ENCODE results near the gene TSPEAR.

Gene TSPEAR

DNA sequence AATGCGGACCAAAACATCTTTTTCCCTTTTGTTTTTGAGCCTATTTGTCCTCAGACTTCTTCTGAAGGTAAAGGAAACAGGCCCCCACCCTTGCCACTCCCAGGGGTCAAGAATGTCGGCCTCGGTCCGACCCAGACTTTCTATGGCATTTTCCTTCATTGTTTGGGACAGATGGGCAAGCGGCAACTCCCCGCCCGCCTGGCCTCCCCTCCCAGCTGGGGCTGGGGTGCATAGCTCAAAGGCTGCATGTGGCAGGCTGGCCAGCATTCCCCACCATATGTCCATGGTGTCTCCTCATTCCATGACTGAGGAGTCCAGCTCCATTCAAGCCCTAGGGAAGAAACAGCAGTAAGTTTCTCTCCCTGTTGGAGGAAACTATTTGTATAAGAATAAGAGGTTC is 29.4 kb upstream of the TSPEAR start:
- DNase-seq (ENCODE audit: low read depth in 2 of 2) = no peak

DNA sequence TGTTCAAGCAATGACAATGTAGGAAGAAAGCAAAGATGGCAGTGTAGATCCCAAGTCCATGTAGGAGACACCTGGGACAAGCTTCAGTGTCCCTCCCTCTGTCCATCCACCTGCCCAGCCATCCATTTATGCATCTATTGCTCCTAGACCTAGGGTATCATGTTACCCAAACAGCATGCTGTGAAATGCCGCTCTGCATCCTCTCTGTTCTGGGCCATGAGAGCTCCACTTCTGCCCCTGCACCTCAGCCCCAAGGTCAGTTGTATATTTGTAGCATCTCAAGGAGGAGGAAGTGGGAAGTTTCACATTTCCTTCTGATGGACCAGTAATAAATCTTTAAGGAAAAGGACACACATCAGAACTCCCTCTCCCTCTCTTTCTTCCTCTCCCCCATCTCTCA is 27.9 kb upstream of the TSPEAR start:
- no peak for DNase-seq (ENCODE audit: low read depth in 2 of 2)

DNA sequence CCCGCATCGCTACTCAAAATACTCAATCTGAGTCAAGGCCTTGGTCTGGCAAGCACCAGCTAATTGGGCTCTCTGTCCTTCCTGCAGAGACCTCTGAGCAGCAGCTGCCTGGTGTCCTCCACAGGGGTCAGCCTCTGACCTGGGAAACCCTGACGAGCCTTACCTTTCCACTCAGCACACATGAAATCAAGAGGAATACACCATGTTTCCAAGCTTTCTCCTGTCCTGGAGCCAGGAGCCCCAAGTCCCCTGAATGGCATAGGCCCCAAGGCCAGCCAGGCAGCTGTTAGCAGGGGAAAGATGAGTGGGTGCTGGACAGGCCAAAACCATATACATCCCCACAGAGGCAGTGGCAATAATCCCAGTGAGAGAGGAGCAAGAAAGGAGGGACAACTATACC is 27.2 kb upstream of the TSPEAR start:
- no peak for DNase-seq (ENCODE audit: low read depth in 2 of 2)

DNA sequence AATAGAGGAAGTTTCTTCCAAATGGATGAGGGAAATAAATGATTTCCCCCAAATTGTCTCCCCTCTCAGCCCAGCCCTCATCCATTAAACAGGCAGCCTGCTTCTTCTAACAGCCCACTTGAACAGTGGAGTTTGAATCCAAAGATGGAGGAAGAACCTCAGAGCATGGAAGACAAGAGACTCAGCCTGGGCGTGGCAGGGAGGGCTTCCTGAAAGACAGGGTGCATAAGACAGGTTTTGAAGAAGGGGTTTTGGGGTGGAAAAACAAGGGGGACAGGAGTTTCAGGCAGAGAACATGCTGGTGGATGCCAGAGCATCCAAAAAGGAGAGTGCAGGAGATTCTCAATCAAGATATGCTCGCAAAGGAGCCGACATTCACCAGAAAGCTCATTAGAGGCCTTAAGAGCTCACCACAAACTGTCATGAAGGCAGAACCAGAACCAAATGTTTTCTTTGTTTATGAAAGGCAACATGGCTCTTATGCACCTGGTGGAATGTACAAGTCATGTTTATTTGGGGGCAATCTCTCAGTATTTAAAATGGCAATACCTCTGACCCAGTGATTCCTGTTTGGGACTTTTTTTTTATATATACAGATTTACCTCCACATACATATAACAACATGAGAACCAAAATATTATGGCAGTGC is 26.5 kb upstream of the TSPEAR start:
- DNase-seq (ENCODE audit: low read depth in 2 of 2) = no peak

DNA sequence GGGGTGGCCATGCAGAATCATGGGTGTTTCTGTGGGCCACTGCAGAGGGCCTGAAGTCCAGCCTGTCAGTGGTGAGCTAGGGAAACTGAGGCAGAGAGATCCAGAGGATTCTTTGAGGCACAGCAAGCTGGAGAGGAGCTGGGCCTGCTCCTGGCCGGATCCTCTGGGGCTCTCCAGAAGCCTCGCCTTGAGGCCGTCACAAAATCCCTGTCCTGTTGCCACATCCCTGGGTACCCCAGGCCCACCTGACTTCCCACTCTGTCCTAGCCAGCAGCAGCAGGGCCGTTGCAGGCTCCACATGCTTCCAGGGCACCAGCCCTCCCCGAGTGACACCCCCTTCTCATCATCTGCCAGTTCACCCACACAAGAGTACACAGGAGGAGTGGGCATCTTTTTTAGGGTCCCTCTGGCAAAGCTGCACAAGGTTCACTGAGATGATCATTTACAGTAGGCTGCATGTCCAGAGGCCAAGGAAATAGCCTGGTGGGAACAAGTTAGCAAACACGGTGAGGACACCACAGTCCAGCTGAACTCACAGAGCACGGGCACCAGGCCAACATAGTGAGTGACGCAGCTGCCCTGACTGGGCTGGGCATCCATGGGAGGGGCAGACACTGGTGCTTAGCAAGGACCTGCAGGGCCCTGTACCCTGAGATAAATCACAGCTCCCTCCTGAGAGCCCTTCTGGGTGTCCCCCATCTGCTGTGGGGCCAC is 25.1 kb upstream of the TSPEAR start:
- no peak for DNase-seq (ENCODE audit: low read depth in 2 of 2)

DNA sequence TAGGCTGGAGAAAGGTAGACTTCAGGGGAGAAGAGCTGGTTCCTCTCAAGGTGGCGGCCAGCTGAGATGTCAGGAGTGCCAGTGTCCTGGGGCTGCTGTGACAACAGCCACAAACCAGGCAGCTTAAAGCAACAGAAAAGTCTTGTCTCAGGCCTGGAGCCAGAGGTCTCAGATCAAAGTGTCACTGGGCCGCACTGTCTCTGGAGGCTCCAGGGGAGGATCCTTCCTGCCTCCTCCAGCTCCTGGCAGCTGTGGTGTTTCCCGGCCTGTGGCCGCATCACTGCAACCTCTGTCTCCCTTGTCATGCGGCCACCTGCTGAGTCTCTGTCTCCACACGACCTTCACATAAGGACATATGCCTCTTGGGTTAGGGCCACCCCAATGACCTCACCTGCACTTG is 24.4 kb upstream of the TSPEAR start:
- no peak for DNase-seq (ENCODE audit: low read depth in 2 of 2)

DNA sequence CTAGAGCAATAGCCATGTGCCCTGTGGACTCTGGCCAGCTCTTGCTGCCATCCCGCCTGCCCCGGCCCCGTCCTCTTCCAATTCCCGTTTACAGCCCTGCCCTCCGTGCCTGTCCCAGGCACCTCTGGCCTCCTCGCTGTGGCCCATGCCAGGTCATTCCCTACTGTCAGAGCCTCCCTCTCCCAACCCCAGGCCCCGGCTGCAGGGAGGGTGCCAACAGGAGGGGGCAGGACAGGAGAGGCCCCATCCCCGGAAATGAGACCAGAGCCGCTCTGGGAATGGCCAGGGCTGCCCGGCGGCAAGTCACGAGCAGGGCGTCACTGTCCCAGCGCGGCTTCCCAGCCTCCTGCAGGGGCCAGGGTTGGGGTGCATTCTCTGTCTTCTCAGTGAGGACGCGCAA is 23.5 kb upstream of the TSPEAR start:
- no peak for DNase-seq (ENCODE audit: low read depth in 2 of 2)

DNA sequence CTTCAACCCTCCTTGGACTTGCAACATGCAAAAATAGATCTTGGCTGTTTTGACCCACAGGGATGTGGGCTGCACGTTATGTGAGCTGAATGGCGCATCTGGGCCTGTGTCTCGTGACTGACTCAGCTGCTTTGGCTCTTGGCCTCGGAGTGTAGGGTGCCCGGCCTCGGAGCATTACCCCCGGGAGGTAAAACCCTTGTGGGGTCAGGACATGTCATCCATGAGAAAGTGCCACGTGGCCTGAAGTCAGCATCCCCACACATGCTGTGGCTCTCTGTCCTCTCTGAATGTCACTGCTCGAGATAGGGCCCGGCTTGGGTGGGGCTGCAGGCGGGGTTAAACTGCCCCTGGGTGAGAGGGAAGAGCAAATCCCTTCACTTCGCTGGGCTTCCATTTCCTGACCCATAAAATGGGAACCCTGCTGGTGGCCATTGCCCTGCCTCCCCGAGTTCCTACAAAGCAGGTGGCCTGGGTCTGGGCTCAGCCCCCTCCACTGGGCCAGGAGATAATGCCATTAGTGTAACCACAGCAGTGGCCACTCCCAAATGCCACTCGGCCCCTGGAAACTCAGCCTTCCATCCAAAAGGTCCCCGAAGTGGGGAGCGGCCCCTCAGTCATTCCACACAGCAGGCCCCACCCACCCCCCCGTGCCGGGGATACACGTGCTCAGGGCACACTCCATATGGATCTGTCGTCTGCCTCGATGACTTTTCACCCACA is 22.8 kb upstream of the TSPEAR start:
- DNase-seq (ENCODE audit: low read depth in 2 of 2) = no peak

DNA sequence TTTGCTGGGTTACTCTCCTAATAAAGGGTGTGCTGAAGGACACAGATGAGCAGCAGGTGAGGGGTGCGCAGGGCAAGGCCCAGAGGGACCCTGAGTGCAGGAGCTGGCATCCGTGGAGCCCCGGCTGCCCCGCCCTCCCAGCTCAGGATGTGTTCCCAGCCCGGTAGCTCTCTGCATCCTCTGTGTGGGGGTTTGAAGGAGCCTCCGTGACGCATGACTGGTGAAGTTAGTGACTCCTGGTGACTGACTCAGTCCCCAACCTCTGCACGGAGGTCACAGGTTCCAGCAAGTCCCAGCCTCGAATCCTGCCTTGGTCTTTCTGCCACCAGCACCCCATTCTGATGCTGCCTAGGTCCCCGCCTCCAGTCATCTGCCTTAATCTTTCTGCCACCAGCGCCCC is 21.6 kb upstream of the TSPEAR start:
- no peak for DNase-seq (ENCODE audit: low read depth in 2 of 2)

DNA sequence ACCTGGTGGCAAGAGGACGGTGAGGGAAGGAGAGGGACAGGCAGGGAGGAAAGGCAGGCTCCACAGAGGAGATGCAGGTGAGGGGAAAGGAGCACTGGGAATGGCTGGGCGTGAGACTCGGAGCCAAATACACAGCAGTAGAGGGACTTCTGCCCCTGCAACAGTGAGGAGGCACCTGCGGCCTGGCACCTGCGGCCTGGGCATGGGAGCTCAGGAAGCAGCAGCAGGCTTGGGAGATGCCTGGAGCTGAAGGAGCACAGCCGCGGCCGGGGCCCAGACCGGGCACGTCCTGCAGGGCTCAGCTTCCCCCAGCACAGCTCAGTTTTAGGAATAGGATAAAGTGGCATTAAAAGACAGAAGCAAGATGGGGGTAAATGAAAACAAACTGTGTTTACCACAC is 20.9 kb upstream of the TSPEAR start:
- no peak for DNase-seq (ENCODE audit: low read depth in 2 of 2)

DNA sequence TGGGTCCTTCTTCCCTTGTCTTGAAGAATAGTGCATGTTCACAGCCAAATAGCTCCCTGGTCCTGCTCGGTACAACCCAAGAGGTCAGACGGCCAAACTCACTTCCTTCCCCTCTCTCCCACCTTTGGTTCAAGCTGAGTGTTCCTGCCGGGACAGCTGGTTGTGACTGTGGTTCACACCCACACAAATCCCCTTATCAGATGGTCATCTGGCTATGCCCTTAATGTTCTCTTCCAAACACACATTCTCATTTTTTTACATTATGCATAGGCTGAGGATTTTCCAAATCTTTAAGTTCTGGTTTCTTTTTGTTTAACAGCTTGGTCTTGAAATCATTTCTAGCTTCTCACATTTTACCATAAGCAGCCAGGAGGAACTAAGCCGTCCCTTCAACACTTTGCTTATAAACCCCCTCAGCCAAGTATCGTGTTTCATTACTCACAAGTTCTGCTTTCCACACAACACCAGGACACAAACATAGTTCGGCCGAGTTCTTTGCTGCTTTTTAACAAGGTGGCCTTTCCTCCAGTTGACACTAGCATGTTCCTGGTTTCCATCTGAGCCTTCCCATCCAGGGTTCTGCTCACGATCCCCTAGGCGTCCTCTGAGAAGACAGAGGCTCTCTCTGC is 19.7 kb upstream of the TSPEAR start:
- no peak for DNase-seq (ENCODE audit: low read depth in 2 of 2)

DNA sequence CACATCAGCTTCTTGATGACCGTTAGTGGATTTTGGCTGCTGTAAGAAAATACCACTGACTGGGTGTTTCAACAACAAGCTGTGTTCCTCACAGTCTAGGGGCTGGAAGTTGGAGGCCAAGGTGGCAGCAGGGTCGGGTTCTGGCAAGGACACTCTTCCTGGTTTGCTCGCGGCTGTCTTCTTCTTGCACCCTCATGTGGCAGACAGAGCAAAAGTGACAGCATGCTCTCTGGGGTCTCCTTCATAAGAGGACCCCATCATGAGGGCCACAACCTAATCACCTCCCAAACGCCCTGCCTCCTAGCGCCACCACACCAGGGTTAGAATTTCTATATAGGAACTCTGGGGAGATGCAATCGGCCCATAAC is 18.6 kb upstream of the TSPEAR start:
- no peak for DNase-seq (ENCODE audit: low read depth in 2 of 2)

DNA sequence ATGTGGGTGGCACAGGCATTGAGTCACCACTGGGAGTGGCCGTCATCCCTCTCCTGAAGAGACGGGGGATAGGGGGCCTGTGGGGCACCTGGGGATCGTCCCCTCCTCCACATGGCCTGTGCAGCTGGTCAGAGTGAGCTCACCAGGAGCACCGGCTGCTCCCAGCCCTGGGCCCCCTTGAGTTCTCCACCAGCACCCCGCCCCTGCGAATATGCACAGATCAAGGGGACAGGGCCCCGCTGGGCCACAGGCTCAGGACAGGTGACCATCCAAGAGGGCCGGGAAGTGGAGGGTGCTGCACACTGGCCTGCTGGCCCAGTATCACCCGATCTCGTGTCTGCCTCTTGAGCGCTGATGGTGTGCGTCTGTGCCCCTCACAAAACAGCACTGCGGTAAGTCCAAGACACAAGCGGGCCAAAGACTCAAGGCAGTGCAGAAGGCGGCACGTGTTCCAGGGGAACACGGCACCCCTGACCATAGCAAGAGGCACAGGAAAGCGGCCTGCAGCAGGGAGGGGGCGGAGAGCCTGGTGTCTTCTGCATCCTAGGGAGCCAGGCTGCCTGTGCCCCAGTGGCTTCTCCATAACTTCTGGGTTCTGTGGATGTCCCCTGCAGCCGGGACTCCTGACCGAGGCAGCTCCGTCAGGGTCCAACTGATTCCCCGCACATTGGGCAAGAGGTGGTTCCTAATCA is 18.1 kb upstream of the TSPEAR start:
- no peak for DNase-seq (ENCODE audit: low read depth in 2 of 2)

DNA sequence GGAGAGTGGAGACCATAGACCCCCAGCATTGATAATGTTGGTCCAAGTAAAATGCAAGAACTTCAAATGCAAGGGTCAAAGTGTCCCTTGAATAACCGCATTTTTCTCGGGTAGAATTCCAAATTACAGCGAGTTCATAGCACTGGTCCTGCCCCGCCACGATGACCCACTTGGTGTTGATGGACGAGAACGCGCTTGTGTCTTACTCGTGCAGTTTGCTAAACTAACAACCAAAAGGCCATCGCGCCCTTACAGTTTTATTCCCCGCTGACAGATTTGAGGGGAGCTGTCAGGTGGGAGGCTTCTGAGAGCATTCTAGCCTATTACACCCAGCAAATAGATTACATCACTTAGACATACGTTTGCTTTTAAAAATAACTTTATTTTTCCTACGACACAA is 17.3 kb upstream of the TSPEAR start:
- DNase-seq (ENCODE audit: low read depth in 2 of 2) = no peak

DNA sequence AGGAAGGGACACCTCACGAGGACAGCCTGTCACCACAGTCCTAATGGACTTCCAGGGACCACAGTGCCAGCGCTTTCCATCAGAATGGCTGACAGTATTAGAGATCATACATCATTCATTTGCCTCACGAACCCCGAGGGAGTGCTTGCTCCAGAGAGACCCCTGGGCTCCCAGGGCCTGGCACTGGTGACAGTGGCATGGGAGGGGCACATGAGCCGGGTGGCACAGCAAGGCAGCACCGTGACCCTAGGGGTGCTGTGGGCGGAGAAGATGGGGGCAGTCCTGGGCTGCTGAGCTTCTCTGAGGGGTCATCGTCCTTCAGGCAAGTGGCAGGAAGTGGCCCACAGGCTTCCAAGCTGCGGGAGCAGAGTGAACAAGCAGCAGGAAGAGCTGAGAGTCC is 16.4 kb upstream of the TSPEAR start:
- DNase-seq (ENCODE audit: low read depth in 2 of 2) = no peak

DNA sequence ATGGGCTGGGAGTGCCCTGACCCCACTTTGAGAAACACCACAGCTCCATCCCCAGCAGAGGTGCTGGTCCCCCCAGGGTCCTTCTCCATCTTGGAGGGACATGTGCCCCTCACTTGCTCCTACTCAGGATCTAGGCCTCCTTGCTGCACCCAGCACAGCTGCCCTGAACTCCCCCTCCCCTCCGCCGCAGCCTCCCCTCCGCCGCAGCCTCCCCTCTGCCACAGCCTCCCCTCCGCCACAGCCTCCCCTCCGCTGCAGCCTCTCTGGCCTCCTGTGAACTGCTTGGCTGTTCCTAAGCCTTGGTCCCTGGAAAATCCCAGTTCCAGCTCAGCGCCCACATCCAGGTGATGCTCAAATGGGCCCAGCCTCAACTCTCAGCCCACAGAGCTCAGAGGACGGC is 15.9 kb upstream of the TSPEAR start:
- no peak for DNase-seq (ENCODE audit: low read depth in 2 of 2)

DNA sequence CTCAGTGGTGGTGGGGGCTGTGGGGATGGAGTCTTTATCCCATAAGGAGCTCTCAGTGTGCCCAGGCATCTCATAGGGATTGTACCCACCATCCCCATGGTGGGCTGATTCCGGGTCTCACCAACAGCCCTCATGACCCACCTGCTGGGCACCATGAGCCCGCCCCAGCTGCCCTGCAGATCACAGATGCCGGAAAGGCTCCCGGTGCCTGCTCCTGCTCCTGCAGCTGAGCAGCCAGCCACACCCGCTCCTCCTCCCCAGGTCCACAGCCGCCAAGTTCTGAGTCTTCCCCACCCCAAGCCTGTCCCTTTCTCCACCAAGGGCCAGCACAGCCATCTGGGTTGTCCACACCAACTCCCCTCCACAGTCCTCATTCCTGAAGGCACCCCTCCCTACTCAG is 15.5 kb upstream of the TSPEAR start:
- no peak for DNase-seq (ENCODE audit: low read depth in 2 of 2)

DNA sequence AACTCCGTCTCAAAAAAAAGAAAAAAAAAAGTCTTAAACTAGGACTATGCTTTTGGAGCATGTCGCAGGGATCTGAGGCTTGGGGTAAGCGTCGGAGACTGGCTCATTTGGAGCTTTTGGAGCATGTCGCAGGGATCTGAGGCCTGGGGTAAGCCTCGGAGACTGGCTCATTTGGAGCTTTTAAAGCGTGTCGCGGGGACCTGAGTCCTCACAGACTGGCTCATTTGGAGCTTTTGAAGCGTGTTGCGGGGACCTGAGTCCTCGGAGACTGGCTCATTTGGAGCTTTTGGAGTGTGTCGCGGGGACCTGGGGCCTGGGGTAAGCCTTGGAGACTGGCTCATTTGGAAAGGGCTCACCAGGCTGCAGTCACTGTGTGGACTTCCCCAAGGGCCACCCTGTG is 13.6 kb upstream of the TSPEAR start:
- DNase-seq (ENCODE audit: low read depth in 2 of 2) = no peak

DNA sequence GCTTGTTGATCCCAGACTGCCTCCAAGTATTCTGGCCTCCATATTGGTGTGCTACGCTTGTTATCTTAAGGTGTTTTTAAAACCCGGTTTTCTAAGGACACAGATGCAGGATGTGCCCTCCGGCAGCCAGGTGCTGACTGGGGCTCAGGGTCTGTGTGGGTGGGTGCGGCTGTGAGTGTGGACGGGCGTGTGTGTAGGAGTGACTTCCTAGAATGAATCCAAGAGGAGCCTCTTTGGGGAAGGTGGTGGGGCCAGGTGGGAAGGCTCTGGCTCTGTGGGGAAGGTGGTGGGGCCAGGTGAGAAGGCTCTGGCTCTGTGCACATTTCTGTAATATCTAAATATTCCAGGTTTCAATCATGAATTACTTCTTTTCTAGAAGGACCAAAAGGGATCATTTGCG is 12.8 kb upstream of the TSPEAR start:
- no peak for DNase-seq (ENCODE audit: low read depth in 2 of 2)

DNA sequence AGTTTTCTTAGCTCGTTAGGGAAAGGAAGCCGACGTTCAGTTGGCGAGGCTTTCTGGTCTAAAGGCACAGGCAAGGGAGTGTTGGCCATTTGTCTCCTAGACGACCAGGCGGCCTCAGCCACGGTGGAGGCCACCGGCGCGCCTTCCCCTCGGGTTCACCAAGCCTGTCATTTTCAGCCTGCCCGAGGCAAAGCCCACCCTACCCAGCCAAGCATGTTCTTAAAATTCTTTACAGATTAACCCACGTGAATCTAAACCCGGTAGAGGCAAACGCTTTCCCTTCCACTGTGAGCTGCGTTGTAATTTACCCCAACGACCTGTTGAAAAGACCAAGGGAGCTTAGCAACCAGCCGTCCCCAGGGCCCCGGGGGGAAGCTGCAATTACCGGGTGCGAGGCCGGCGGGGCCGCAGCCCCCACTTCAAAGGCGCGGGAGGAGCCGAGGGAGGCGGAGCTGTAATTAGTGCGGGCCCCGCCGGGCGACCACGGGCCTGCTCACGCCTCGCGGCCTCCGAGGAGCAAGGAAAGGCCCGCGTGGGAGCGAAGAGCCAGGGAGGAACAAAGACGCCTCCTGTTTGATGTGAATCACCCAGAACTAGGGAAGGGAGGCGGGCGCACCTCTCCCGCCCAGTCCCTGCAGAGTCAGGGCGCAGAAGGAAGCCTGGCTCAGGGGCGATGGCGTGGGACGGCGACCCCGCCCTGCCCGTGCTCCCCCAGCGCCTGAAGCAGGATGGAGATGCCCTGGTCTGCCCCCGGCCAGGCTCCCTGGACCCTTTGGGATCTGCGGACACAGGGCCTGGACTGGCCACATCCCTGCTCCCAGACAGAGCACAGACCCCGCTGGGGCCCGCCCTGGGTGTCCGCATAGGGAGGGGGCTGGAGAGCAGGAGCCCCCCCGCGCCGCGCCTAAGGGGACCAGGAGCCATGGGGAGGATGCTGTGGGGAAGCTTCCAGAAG is 12.1 kb upstream of the TSPEAR start:
- DNase-seq (ENCODE audit: low read depth in 2 of 2) = no peak

DNA sequence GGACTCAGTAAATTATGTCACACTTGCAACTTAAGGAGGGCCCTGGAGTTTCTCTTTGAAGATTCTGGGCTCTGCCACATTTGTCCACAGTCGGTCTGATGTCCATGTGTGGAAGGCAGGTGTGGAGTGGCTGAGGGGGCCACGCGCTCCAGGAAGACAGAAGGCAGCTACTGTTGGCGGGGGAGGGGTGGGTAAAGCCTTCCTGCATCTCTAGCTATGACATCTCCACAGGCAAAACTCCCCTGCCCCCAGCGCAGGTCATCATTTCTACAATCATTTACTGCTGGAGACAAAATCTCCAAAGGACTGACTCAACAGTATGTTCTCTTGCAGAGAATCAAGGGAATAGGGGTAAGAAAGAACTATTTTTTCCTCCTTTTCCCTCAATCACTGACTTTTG is 11.4 kb upstream of the TSPEAR start:
- no peak for DNase-seq (ENCODE audit: low read depth in 2 of 2)

Data from stimulated activated CD8-positive, alpha-beta memory T cell treated with anti-CD3 and anti-CD28 coated beads, Interleukin-2, amount 100 ng/mL, for 1 hour (primary cell).